ENCODE data around the gene AQP2.

DNA sequence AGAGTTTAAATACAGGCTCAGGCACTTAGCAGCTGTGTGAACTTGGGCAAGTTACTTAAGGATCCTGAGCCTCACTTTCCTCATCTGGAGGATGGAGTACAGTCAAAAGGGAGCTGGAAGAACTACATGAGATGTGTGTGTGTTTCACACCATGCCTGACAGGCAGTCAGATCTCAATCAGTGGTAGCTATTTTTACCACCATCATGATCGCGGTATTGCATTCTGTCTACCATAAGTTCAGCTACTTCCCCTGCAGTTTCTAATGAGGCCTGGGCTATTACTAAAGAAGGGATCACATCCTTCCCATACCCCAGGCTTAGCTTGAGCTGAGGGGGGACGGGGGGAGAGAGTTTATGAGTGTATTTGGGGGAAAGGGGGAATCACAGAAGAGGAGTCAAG is 29.3 kb downstream of the AQP2 start:
- TF ChIP-seq GATA2 (IDR thresholded peaks at IDR 0.05; ENCODE audit: low read depth, low read length) (peak; percentile 75; the same call in 1 of the 2 replicates), GATA3 (IDR thresholded peaks at IDR 0.05; ENCODE audit: low read depth, low read length) (no peak)
